IPS DF 4.7 (cell line): Measurements from ENCODE around the gene COQ8A.

Source experiments
- DNase-seq: peaks from one replicate; pipeline ENCODE4 v3.0.0-alpha.2; 2013; ENCODE audit warnings: low spot score; ENCODE audit errors: extremely low read depth

The COQ8A gene

DNA sequence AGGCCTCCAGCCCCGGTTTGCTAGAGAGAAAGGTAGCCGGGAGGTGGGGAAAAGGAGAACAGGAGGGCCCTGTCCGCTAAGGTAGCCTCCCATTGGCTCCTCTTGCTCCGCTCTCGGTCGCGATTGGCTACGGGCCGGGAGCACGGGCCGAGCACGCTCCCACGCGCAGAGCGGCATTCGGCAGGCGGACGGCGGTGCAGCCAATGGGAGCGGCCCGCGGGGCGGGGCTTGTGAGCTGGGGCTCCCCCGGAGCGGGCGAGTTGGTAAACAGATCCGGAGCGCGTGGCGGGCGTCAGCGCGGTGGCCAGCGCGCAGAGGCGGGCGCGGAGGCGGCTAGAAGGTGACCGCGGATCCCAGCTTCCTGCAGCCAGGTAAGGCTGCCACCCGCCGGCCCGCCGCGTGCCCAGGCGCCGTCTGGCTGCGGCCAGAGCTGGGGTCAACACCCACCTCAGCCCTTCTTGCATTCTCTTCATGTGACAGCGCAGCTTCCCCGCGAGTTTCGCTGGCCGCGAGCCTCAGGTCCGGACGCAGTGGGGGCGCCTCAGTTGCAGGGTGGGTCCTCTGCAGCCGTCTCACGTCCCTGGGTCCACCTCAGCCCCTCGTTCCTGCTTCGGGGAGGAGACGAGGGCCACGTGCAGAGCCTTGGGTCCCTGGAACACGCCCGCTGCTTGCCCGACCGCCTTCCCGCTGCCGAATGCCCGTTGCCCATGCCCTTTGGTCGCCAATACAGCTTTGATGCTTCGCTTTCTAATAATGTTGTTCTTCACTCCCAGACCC, at the start of gene COQ8A:
Gene COQ8A, plus strand, starts transcription at position 266 of the 777 bp plus-strand sequence. CDS start 21,092 bp downstream, outside the sequence.
- peak; percentile 93 for DNase-seq

DNA sequence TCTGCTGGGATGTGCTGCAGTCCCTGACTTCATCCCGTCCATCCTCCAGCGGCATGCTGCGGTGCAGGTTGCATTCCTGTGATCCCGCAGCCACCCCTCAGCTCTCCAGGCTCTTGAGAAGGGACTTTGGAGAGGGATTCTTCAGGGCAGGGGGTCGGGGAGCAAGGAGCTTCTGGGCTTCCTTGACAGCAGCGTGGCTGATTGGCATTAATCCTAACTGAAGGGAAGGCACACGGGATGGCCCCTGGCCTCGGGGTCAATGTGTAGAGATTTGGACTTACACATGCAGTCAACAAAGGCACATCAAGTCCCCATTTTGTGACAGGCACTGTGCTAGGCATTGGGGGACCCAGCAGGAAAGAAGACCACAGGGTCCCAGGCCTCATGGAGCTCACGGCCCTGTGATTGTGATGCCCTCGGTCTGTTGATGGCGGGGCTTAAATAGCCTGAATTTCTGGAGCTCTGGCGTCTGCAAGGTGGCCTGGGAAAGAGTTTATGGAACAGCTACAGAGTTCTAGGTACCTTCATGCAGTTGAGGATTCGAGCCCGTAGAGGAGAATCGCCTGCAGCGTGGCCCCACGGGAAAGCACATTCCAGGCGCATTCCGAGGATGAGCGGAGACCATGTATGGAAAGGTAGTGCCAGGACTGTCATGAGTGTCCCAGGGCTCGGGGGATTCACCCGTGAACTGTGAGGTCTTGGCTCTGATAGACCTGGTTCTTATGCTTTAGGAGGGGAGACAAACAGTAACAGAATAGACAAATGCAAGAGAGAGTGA, 49.6 kb upstream of the COQ8A start:
- DNase-seq, result no peak

DNA sequence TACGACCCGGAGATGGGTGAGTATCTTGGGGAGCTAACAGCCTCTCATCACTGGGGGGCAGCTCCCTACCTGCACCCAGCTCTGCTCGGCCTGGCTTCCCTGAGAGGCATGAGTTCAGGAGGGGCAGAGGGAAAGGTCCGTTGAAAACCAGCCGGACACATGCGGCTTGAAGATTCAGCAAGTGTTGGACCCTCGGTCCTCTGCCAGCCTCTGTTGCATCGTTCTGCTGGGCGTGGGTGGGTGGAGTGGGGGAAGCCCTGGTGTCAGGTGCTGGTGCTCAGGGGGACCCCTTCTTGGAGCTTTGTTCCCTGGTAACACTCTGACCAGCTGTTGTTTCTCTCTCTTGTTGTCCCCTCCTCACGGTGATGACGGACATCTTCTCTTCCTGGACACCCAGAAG, 48.7 kb upstream of the COQ8A start:
- DNase-seq, result no peak

DNA sequence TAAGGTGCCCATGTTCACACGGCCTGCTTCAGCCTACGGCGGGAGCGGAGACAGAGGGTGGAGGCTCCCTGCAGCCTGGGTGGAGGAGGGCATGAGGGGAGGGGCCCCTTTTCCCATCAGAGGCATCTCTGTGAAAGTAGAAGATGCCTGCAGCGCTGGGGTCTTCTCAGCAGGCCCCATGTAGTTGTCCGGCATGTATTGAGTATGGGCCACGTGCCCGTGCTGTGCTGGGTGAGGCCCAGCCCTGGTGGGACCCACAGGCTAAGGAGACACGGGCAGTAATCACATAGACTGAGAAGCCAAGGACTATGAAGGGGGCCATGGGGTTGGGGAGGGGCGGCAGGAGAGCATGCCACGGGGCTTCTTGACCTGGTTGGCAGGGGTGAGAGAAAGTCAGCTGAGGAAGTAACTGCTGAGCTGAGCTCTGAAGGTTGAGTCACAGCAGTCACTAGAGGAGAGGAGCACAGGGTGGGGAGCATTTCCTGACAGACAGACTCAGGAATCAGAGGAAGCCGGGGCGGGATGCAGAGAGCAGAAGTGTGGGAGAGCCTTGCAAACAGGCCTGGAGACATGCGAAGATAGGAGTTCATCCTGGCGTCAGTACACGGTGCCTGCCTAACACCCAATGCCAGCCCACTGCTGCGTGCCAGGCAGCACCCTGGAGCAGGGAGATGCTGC, 48.1 kb upstream of the COQ8A start:
- no peak for DNase-seq

DNA sequence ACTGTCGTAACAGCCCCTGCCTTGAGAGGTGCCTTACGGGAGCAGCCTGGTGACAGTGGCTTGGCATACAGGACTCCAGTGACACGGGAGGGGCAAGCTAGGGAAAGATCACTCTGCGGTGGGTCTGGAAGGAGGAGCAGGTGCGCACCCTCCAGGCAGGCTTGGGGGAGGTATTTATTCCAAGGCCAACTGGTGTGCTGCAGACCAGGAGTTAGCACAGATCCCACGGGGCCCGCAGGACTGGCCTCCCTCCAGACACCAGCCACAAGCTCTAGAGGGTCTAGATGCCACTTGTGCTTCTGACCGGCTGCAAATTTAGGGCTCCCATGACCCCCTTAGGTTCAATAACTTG, 47.6 kb upstream of the COQ8A start:
- DNase-seq, result no peak

DNA sequence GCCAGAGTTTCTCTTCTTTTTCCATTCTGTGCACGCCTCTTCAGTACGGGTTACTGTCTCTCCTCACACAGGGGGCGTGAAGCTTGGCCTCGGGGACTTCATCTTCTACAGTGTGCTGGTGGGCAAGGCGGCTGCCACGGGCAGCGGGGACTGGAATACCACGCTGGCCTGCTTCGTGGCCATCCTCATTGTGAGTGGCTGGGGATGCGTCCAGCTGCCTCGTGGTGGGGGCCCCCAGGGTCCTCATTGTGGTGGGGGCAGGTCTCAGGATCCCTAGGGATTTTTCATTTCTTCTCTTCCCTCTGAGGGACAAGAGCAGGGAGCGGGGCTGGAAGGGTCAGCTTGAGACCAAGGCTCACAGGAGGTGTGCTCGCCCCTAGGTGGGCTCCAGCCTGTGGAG, 46.2 kb upstream of the COQ8A start:
- no peak for DNase-seq

DNA sequence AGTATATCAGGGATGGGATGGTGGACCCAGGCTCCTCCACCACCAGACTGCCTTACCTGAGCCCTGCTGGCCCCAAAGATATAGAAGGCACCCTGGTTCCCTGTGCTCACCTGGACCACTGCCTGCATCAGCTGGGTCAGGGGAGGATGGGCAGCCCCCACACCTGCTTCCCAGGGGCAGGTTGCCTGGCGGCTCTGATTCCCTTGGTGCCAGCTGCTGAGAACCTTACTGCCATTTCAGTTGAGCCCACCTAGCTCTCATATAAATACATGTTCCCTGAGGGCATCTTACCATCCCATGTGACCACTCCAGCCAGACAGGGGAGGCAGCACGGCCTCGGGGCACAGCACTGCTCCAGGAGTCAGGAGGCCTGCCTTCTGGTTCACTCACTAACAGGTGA, 45.3 kb upstream of the COQ8A start:
- DNase-seq, result no peak

DNA sequence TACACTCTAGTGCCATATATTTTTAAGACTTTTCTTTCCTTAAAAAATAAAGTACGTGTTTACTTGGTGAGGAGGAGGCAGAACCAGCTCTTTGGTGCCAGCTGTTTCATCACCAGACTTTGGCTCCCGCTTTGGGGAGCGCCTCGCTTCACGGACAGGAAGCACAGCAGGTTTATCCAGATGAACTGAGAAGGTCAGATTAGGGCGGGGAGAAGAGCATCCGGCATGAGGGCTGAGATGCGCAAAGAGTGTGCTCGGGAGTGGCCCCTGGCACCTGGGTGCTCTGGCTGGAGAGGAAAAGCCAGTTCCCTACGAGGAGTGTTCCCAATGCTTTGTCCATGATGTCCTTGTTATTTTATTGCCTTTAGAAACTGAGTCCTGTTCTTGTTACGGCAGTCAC, 44.5 kb upstream of the COQ8A start:
- DNase-seq, result no peak

GRCh38 chr1:226898246-226898645, 41.8 kb upstream of the COQ8A start:
- no peak for DNase-seq

GRCh38 chr1:226901421-226901820, 38.7 kb upstream of the COQ8A start:
- no peak for DNase-seq

DNA sequence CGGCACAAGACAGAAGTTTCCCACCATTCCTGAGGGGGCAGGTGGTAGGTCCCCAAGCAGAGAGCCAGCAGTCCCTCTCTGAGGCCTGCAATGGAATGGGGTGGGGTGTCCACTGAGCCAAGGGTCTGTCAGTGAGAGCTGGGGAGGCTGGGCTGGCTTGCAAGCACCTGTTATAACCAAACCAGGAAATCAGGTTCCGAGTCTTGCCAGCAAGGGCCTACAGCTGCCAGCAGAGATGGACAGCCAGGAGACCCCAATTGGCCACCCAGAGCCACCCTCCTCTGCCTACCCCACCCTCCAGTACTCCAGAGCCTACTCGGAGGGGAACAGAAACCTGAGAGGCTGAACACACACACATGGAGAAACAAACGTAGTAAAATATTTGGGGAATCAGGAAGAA, 37.5 kb upstream of the COQ8A start:
- DNase-seq, result no peak

DNA sequence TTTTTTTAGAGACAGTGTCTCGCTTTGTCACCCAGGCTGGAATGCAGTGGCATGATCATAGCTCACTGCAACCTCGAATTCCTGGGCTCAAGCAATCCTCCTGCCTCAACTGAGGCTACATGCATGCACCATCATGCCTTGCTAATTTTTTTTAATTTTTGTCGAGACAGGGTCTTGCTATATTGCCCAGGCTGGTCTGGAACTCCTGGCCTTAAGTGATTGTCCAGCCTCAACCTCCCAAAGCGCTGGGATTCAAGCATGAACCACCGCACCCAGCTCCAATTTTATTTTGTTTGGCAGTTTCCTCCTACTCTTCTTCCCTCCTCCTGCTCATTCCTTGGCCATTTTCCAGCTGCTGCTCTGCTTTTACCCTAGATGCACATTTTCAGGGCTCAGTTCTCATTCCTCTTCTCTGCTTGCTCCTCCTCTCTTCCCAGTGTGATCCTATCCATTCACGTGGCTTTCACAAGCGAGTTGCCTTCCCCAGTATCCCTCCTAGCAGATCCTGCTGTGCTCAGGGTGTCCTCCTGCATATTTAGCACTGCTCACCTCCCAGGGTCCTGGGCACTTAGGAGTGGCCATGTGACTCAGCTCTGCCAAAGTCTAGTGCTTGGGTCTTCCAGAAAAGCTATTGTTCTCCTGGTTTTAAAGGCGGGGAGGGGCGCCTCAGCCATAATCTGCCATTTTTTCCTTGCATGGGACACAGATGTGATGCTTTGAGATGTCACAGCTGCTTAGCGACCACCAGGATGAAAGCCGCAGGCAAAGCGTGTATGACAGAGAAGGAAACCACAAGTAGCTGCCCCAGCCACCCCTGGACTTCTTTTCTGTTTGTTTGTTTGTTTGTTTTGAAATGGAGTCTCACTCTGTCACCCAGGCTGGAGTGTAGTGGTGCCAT, 36.0 kb upstream of the COQ8A start:
- no peak for DNase-seq

DNA sequence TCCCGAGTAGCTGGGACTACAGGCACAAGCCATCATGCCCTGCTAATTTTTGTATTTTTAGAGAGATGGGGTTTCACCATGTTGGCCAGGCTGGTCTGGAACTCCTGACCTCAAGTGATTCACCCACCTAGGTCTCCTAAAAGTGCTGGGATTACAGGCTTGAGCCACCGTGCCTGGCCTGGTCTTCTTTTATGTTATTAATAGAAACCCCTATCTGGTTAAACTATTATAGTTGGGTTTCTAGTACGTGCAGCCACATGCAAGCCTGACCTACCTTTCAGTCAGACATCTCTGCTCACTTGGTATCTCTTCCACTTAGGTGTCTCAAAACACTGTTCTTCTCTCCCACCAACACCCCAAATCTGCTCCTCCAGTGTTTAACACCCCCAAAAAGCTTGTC, 35.3 kb upstream of the COQ8A start:
- DNase-seq, result no peak

DNA sequence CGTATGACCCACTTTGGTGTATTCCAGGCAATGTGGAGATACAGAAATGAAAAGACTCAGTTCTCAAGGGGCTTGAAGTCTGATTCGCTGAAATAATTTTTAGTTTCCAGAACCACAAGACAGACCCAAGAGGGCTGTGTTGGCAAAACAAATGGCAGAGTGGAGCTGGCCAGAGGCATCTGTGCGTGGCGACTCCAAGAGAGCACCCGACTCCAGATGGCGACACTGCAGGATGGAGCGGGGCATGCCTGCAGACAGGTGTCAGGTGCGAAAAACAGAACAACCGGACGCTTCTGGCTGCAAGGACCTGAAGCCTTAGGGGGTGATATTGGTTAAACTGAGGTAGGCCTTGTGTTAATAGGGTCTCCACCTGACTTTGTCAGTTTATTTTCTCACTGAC, 31.7 kb upstream of the COQ8A start:
- no peak for DNase-seq

DNA sequence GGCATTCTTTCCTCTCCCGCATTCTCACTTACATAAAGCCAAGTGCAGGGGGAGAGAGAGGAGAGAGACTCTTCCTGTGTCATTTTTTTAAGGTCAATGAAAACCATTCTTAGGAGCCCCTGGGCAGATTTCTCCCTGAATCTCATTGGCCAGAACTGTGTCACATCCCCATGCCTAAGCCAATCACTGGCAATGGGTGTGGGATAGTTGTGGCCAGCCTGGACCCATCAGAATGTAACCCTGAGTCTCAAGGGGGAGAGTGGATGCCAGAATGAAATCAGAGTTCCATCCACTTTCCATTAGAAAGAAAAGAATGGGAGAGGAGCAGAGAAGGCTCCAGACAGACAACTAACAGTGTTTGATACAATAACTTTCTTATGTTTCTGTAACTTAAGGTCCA, 31.2 kb upstream of the COQ8A start:
- DNase-seq, result no peak

DNA sequence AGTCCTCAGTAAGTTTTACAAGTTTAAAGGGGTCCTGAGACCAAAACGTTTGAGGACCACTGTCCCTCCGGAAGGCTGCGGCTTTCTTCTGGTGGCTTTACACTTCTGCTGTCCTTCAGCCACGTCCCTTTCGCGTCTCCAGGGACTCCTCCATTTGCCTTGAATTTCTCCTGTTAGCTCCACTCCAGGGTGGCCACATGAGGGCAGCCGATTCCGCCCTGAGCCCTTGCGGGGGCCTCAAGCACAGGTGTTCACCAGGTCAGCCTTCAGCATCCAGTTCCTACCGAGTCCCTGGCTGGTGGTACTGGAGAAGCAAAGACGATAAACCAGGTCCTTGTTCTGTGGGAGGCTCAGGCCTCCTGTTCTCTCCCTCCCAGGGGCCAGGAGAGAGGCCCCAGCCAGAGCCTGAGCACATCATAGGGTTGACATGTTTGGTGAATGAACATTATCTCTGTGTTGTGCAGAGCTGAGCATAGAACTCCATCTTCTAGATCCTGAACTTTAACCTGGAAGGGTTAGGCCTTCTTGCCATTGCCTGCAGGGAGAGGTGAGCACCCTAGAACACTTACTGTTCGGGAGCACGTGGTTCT, 27.4 kb upstream of the COQ8A start:
- peak; percentile 30 for DNase-seq

DNA sequence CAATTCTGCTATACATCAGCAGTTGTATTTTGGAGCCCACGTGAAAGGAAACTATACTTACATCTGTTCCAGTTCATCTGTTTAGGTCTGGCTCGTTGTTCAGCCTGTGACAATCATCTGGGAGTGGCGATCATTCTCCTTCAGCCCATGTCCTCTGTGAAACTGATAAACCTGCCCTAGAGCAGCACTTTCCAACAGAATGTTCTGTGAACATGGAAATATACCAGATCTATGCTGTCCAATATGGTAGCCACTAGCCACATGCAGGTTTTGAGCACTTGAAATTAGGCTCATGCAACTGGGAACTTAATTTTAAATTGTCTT, 24.5 kb upstream of the COQ8A start:
- DNase-seq, result no peak

DNA sequence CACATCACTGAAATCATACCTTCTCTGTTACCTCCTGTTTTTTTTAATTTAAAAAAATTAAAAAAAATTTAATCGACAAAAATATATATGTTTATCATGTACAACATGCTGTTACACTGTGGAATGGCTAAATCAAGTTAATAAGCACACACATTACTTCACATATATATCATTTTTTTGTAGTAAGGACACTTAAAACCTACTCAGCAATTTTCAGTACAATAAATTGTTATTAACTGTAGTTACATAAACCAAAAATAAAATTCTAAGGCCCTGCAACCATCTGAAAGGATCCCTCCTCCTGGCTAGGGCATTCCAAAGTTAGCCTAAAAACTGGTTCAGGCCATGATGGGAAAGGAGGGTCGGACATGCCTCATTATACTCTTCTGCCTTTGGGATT, 23.6 kb upstream of the COQ8A start:
- DNase-seq, result no peak

DNA sequence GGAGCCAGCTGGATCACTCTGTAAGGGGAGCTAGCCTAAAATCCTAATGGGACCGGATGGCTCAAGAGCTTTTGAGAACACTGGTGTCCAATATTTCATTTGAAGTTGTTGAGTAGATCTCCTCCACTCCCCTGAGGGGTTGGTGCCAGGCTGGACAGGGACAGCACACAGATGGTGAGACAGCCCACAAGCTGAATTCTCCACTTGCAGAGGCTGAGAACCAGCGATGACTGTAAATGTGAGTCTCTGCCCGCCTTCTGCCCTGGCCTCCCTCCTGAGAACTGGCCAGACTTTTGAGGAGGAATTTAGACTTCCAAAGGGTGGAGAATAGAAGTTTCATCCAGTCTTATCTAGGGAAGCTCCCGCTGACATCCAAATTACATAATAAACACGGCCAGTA, 20.5 kb upstream of the COQ8A start:
- DNase-seq, result no peak

- DNase-seq, result no peak
These were observed 20.1 kb upstream of the COQ8A start for GRCh38 chr1:226919995-226920394.

DNA sequence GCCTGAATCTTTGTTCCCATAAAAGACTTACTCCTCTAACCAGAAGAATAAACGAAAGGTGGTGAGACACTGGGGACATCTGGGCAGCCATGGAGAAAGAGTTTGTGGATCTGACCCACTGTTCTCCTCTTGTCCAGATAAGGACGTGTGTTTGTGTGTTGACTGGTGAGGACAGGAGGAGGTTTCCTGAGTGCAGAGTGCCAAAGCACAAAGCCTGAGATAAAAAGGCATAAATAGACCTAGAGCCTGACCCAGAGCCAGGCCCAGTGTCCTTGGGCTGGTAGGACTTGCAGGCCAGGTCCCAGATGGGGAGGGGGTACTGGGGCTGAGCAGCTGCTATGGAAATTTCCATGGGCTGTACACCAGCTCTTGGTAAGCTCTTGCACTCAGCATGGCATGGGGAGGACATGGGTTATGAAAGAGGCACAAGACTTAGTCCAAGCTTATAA, 19.6 kb upstream of the COQ8A start:
- no peak for DNase-seq
